Mammary epithelial cell (primary cell): ENCODE measurements around the gene HOXC13.

Experiments used
- EZH2 ChIP-seq: IDR thresholded peaks from 2 replicates; pipeline ENCODE4 v1.6.1; 2012; ENCODE audit warnings: low read length, inconsistent platforms, borderline replicate concordance
- TF ChIP-seq, protein P1 (sequence below), 2 donors: IDR thresholded peaks in 1 of 2; conservative IDR thresholded peaks in 1 of 2; 2 replicates each; pipeline ENCODE4 v1.5.1; 2011 to 2012; ENCODE audit warnings: inconsistent platforms in 2 of 2, low read length in 2 of 2, mild to moderate bottlenecking in 2 of 2, control low read depth in 1 of 2, low read depth in 1 of 2; ENCODE audit not compliant: insufficient read depth in 1 of 2; ENCODE audit errors: extremely low read depth in 1 of 2

GRCh38 chr12:53995378-53996239 lies 57.0 kb downstream of the HOXC13 start:
- TF ChIP-seq, protein P1, sequence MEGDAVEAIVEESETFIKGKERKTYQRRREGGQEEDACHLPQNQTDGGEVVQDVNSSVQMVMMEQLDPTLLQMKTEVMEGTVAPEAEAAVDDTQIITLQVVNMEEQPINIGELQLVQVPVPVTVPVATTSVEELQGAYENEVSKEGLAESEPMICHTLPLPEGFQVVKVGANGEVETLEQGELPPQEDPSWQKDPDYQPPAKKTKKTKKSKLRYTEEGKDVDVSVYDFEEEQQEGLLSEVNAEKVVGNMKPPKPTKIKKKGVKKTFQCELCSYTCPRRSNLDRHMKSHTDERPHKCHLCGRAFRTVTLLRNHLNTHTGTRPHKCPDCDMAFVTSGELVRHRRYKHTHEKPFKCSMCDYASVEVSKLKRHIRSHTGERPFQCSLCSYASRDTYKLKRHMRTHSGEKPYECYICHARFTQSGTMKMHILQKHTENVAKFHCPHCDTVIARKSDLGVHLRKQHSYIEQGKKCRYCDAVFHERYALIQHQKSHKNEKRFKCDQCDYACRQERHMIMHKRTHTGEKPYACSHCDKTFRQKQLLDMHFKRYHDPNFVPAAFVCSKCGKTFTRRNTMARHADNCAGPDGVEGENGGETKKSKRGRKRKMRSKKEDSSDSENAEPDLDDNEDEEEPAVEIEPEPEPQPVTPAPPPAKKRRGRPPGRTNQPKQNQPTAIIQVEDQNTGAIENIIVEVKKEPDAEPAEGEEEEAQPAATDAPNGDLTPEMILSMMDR (conservative IDR thresholded peaks at IDR 0.05 in 1 of 2, IDR thresholded peaks at IDR 0.05 in 1 of 2; ENCODE audit: extremely low read depth in 1 of 2, insufficient read depth in 1 of 2, low read depth in 1 of 2, low read length in 2 of 2), result no peak
- no peak for TF ChIP-seq EZH2
